Suprapubic skin (tissue), 4 donors: ENCODE results near the gene GNG4. TPM values are rescaled to one million over a fixed set of nuclear protein-coding genes. Genes with fewer than 3 reads are reported as not detected.
A peak's percentile ranks its signal among the peaks of the same experiment; 100 is the strongest.
"Not testable (repeated sequence)": the region's sequence is repeated elsewhere in the genome, so short reads cannot be mapped to it uniquely, and the experiment has no call there.

Experiments used
- DNase-seq, 2 donors: peaks; one replicate each; pipeline ENCODE4 v3.0.0-alpha.2; 2019; ENCODE audit warnings: low spot score in 2 of 2
- H3K27ac ChIP-seq: fragments of 200-600 bp; sonication (generic); one replicate; pipeline ENCODE4 v1.5.1; 2019
- H3K27me3 ChIP-seq: fragments of 200-600 bp; sonication (generic); one replicate; pipeline ENCODE4 v1.5.1; 2019
- H3K36me3 ChIP-seq: fragments of 200-600 bp; sonication (generic); one replicate; pipeline ENCODE4 v1.5.1; 2019
- H3K4me1 ChIP-seq: fragments of 200-600 bp; sonication (generic); one replicate; pipeline ENCODE4 v1.5.1; 2019
- H3K4me3 ChIP-seq: fragments of 200-600 bp; sonication (generic); one replicate; pipeline ENCODE4 v1.5.1; 2019; ENCODE audit warnings: mild to moderate bottlenecking
- H3K9me3 ChIP-seq: fragments of 200-600 bp; sonication (generic); one replicate; pipeline ENCODE4 v1.5.1; 2019
- CTCF ChIP-seq, 2 donors: fragments of 200-600 bp in 1 of 2; fragments of 450-650 bp in 1 of 2; sonication (generic) in 1 of 2; IDR thresholded peaks; one replicate each; pipeline ENCODE4 v1.5.1; 2016 to 2019; ENCODE audit warnings: antibody characterized with exemption in 2 of 2, mild to moderate bottlenecking in 1 of 2, moderate library complexity in 1 of 2
- EP300 ChIP-seq: sonication (generic); formaldehyde crosslinking; IDR thresholded peaks from one replicate; pipeline ENCODE4 v1.6.1; 2017; ENCODE audit warnings: antibody characterized with exemption
- POLR2A ChIP-seq, 2 donors: fragments of 450-650 bp; IDR thresholded peaks; one replicate each; pipeline ENCODE4 v1.6.1; 2017; ENCODE audit warnings: antibody characterized with exemption in 2 of 2, mild to moderate bottlenecking in 2 of 2, moderate library complexity in 2 of 2
- POLR2AphosphoS5 ChIP-seq, 3 donors: sonication (generic); formaldehyde crosslinking; IDR thresholded peaks; one replicate each; pipeline ENCODE4 v1.6.1; 2017; ENCODE audit warnings: antibody characterized with exemption in 3 of 3
- WGBS: methylation state at CpG from one replicate; pipeline ENCODE4 v1.1.5; 2018; 5-methylcytosine and 5-hydroxymethylcytosine counted together
- total RNA-seq, 4 donors: library from RNA; depleted of rRNA; stranded (reverse); fragments of >200 nt; gene quantifications; one replicate each; pipeline ENCODE4 v1.1.0, GENCODE V29; 2016

Gene GNG4
- total RNA-seq, 4 donors from 2014 or later: 0.13 to 0.76 (median 0.72) TPM; not detected in 1

DNA sequence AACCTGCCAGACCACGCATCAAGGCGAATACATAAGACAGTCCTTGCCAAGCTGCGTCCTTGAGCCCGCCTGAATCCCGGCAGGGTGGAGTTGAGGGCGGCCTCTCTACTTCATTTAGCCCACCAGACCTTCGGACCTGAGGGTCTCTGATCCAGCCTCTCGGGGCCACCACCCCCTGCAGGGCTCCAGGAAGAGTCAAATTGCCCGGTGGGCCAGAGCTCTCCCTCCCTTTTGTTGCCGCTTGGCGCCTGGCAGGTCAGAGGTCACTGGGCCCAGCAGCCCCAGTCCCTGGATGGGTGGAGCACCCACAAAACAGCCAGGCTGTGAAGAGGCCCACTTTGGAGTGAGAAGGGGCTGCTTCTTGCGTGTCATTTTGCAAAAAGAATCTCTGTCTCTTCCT, 9.0 kb downstream of the GNG4 start:
- Histone ChIP-seq H3K4me3 (no peak overlapping the region), H3K27ac (no peak overlapping the region), H3K36me3 (no peaks in the 10 kb centered on the region), H3K9me3 (no peaks in the 10 kb centered on the region), H3K27me3 (peaks cover 12% of the 10 kb centered on the region), H3K4me1 (peaks cover 9% of the 10 kb centered on the region)
- DNase-seq: no peak
- 82% methylated on average over 12 of the region's 12 CpGs for WGBS
- TF ChIP-seq EP300: no peak
- TF ChIP-seq POLR2AphosphoS5 (IDR thresholded peaks at IDR 0.05): no peak
- no peak for TF ChIP-seq POLR2A (IDR thresholded peaks at IDR 0.05)
- no peak for TF ChIP-seq CTCF (IDR thresholded peaks at IDR 0.05)

- Histone ChIP-seq H3K4me3 (no peak overlapping the region), H3K27me3 (peaks cover 2% of the 10 kb centered on the region), H3K36me3 (no peaks in the 10 kb centered on the region), H3K4me1 (peaks cover 9% of the 10 kb centered on the region), H3K9me3 (no peaks in the 10 kb centered on the region), H3K27ac (no peak overlapping the region)
- TF ChIP-seq POLR2A (IDR thresholded peaks at IDR 0.05) (no peak), EP300 (no peak), CTCF (IDR thresholded peaks at IDR 0.05) (no peak), POLR2AphosphoS5 (IDR thresholded peaks at IDR 0.05) (no peak)
- WGBS: 71% methylated on average over 14 of the region's 14 CpGs
- DNase-seq: no peak
Measured at GRCh38 chr1:235639226-235640205, 10.1 kb downstream of the GNG4 start.

GRCh38 chr1:235638612-235639011, 11.0 kb downstream of the GNG4 start:
- H3K4me3 ChIP-seq, DNase-seq, H3K27me3 ChIP-seq, H3K27ac ChIP-seq, H3K36me3 ChIP-seq, H3K4me1 ChIP-seq, H3K9me3 ChIP-seq: not testable (repeated sequence)
- WGBS: 88% methylated on average over 2 of the region's 2 CpGs

DNA sequence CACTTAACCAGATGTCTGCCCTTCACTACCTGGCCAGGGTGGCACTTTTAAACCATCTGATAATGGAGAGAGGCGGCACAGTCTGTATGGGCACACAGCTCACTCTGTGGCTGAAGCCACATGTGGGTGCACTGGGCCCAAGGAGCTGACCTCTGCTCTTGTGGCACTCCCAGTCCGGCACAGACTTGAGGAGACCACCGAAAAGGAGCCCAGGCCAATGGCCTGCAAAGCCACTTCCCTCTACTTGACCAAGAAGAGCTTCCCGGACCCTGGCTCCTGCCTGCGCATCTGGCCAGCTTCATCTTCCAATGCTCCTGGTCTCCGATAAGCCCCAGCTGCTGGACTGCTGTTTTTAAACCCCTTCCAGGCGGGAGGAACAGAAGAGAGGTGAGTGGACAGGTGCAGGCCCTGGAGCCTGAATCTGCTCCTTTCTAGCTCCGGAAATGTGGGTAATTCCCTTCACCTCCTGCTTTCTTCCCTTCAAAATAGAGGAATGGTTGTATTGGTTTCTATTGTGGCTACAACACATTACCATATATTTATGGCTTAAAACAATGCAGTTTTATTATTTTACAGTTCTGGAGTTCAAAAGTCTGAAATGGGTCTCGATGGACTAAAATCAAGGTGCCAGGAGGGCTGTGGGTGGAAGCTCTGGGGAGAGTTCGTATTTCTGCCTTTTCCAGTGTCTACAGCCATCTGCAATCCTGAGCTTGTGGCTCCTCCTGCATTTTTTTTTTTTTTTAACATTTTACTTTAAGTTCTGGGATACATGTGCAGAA, 11.6 kb downstream of the GNG4 start:
- Histone ChIP-seq H3K4me1 (peaks cover 12% of the 10 kb centered on the region), H3K27me3 (no peaks in the 10 kb centered on the region), H3K36me3 (no peaks in the 10 kb centered on the region), H3K9me3 (no peaks in the 10 kb centered on the region), H3K4me3 (no peak overlapping the region), H3K27ac (no peak overlapping the region)
- 77% methylated on average over 10 of the region's 10 CpGs for WGBS
- peak in 1 of 2 donors; percentile 66 for DNase-seq
- TF ChIP-seq EP300 (no peak), CTCF (IDR thresholded peaks at IDR 0.05) (no peak), POLR2AphosphoS5 (IDR thresholded peaks at IDR 0.05) (no peak), POLR2A (IDR thresholded peaks at IDR 0.05) (no peak)

- no peak overlapping the region for H3K4me3 ChIP-seq
- H3K27ac ChIP-seq: no peak overlapping the region
- H3K36me3 ChIP-seq: no peaks in the 10 kb centered on the region
- no peaks in the 10 kb centered on the region for H3K27me3 ChIP-seq
- H3K9me3 ChIP-seq: no peaks in the 10 kb centered on the region
- no peak for DNase-seq
- 53% methylated on average over 9 of the region's 12 CpGs for WGBS
- no peak for TF ChIP-seq CTCF (IDR thresholded peaks at IDR 0.05)
- H3K4me1 ChIP-seq: peaks cover 8% of the 10 kb centered on the region
Measured at GRCh38 chr1:235635938-235636662, 13.5 kb downstream of the GNG4 start.
